OCI-LY7 (cell line): ENCODE measurements around the gene SDHA. TPM values are rescaled to one million over a fixed set of nuclear protein-coding genes. Genes with fewer than 3 reads are reported as not detected.

Experiments
- BruUV-seq: library from RNA; stranded (reverse); fragments of 400-500 nt; replicated peaks from 2 replicates; lab custom pipeline; 2021; lab: Mats Ljungman, UMichigan
- CTCF ChIA-PET: fragments of 300-600 bp; sonication (Branson Sonifier 250); formaldehyde crosslinking; loops from one replicate; lab custom pipeline; 2022; ENCODE audit warnings: antibody characterized with exemption; ENCODE audit not compliant: unreplicated experiment; lab: Charles Lee
- POLR2A ChIA-PET: fragments of 300-600 bp; sonication (Branson Sonifier 250); formaldehyde crosslinking; loops from one replicate; lab custom pipeline; 2022; ENCODE audit warnings: antibody characterized with exemption; lab: Charles Lee
- DNase-seq: peaks from one replicate; pipeline ENCODE4 v3.0.0-alpha.2; 2015; ENCODE audit warnings: low spot score
- H2AFZ ChIP-seq: fragments of 200-600 bp; sonication (generic), shearing (Covaris generic); 2 replicates; pipeline ENCODE4 v1.6.1; 2014; ENCODE audit warnings: mild to moderate bottlenecking, antibody characterized with exemption, low read length, moderate library complexity
- H3K27ac ChIP-seq: fragments of 200-600 bp; sonication (generic); 2 replicates; pipeline ENCODE4 v1.5.1; 2014; ENCODE audit warnings: mixed run types, low read depth, mild to moderate bottlenecking, moderate library complexity, low read length, inconsistent platforms; ENCODE audit not compliant: poor library complexity, severe bottlenecking
- H3K36me3 ChIP-seq: fragments of 200-600 bp; sonication (generic); 2 replicates; pipeline ENCODE4 v1.6.1; 2014; ENCODE audit warnings: mild to moderate bottlenecking, antibody characterized with exemption, low read length, moderate library complexity, mixed read lengths; ENCODE audit not compliant: insufficient read depth
- H3K4me1 ChIP-seq: fragments of 200-600 bp; sonication (generic); 2 replicates; pipeline ENCODE4 v1.5.1; 2014; ENCODE audit warnings: mild to moderate bottlenecking, low read length; ENCODE audit not compliant: insufficient read depth, poor library complexity, severe bottlenecking
- H3K4me2 ChIP-seq: fragments of 200-600 bp; sonication (generic); 2 replicates; pipeline ENCODE4 v1.6.1; 2014; ENCODE audit warnings: mild to moderate bottlenecking, low read length
- H3K4me3 ChIP-seq: fragments of 200-600 bp; sonication (generic); 2 replicates; pipeline ENCODE4 v1.5.1; 2014; ENCODE audit warnings: mild to moderate bottlenecking, low read depth, low read length; ENCODE audit not compliant: poor library complexity, severe bottlenecking
- H3K79me2 ChIP-seq: fragments of 200-600 bp; sonication (generic); 2 replicates; pipeline ENCODE4 v1.6.1; 2016; ENCODE audit warnings: low read depth, mild to moderate bottlenecking, low read length, moderate library complexity, mixed read lengths; ENCODE audit not compliant: insufficient read depth
- H3K9me2 ChIP-seq: fragments of 200-600 bp; sonication (generic); 2 replicates; pipeline ENCODE4 v1.6.1; 2016; ENCODE audit warnings: mild to moderate bottlenecking, low read length, mixed read lengths; ENCODE audit not compliant: insufficient read depth
- H3K9me3 ChIP-seq: fragments of 200-600 bp; sonication (generic); 2 replicates; pipeline ENCODE4 v1.6.1; 2014; ENCODE audit warnings: mild to moderate bottlenecking, mixed run types, low read length, mixed read lengths
- H4K20me1 ChIP-seq: fragments of 200-600 bp; sonication (generic); 2 replicates; pipeline ENCODE4 v1.6.1; 2014; ENCODE audit warnings: mild to moderate bottlenecking, antibody characterized with exemption, low read length, moderate library complexity, mixed read lengths; ENCODE audit not compliant: insufficient read depth
- CTCF ChIP-seq: fragments of 200-600 bp; sonication (generic); conservative IDR thresholded peaks from 2 replicates; pipeline ENCODE4 v1.5.1; 2014; ENCODE audit warnings: mild to moderate bottlenecking, antibody characterized with exemption, low read length, moderate library complexity, mixed read lengths
- EZH2phosphoT487 ChIP-seq: fragments of 200-600 bp; sonication (generic); IDR thresholded peaks from 2 replicates; pipeline ENCODE4 v1.6.1; 2018; ENCODE audit warnings: low read depth, borderline replicate concordance, mild to moderate bottlenecking, mixed run types, antibody characterized with exemption, low read length, moderate library complexity, mixed read lengths
- intact Hi-C: fragments of 100-400 bp; cut with micrococcal nuclease; formaldehyde crosslinking; loops from one replicate; pipeline ENCODE4 v1.10.0; 2022; ENCODE audit not compliant: unreplicated experiment
- total RNA-seq, 2 experiments: library from RNA; depleted of rRNA in 1 of 2; stranded (reverse); fragments of >200 nt in 1 of 2; shearing (Covaris generic) in 1 of 2; gene quantifications; 2 replicates each; pipeline ENCODE4 v1.2.3, GENCODE V29; 2014 to 2022

Gene SDHA
- total RNA-seq, 2 experiments from 2014 or later, result 147 to 167 TPM

GRCh38 chr5:189486-189885, 28.6 kb upstream of the SDHA start:
- Histone ChIP-seq H3K4me1 (peaks cover 62% of the 10 kb centered on the region), H3K4me3 (peak overlapping the region; percentile 43), H4K20me1 (no peaks in the 10 kb centered on the region), H3K9me3 (no peaks in the 10 kb centered on the region), H3K4me2 (peak overlapping the region; percentile 73), H2AFZ (no peak overlapping the region), H3K27ac (peak overlapping the region; percentile 85), H3K36me3 (no peaks in the 10 kb centered on the region), H3K79me2 (no peaks in the 10 kb centered on the region; the same call in 1 of the 2 replicates), H3K9me2 (no peaks in the 10 kb centered on the region)
- DNase-seq, result no peak
- no TSS peak for BruUV-seq
- intact Hi-C loops, result no loop called here
- CTCF ChIA-PET, result no interaction called here
- no peak for TF ChIP-seq CTCF
- no peak for TF ChIP-seq EZH2phosphoT487
- POLR2A ChIA-PET, result interaction anchor here (0.6 to 3.4 kb wide), 2 partner anchors 12 to 262 kb away, joined by 3 to 28 read pairs; no protein-coding TSS in a partner anchor

GRCh38 chr5:189976-190365, 28.1 kb upstream of the SDHA start:
- Histone ChIP-seq H3K4me3 (peak overlapping the region; percentile 46), H3K9me2 (no peaks in the 10 kb centered on the region), H3K36me3 (no peaks in the 10 kb centered on the region), H3K9me3 (no peaks in the 10 kb centered on the region), H3K4me1 (peaks cover 66% of the 10 kb centered on the region), H3K4me2 (peak overlapping the region; percentile 73), H4K20me1 (no peaks in the 10 kb centered on the region), H2AFZ (peak overlapping the region; percentile 61; the same call in 1 of the 2 replicates), H3K27ac (peak overlapping the region; percentile 85), H3K79me2 (no peaks in the 10 kb centered on the region; the same call in 1 of the 2 replicates)
- POLR2A ChIA-PET, result interaction anchor here (0.6 to 3.4 kb wide), 3 partner anchors 11 to 261 kb away, joined by 3 to 28 read pairs (median 3); no protein-coding TSS in a partner anchor
- TF ChIP-seq EZH2phosphoT487, result no peak
- no peak for TF ChIP-seq CTCF
- intact Hi-C loops, result no loop called here
- no peak for DNase-seq
- CTCF ChIA-PET, result no interaction called here
- no TSS peak for BruUV-seq

GRCh38 chr5:190366-191035, 27.6 kb upstream of the SDHA start:
- H3K4me2 ChIP-seq, result peak overlapping the region; percentile 73
- H3K4me1 ChIP-seq, result peaks cover 72% of the 10 kb centered on the region
- peak; percentile 27 for DNase-seq
- H4K20me1 ChIP-seq, result no peaks in the 10 kb centered on the region
- POLR2A ChIA-PET, result interaction anchor here (0.6 to 3.4 kb wide), 5 partner anchors 11 to 261 kb away, joined by 3 to 28 read pairs (median 3); partner anchors contain the start of genes CCDC127 and SDHA
- CTCF ChIA-PET, result interaction anchor here (0.8 to 1.5 kb wide), 3 partner anchors 10 to 28 kb away, joined by 3 to 8 read pairs (median 5); no protein-coding TSS in a partner anchor
- H3K9me2 ChIP-seq, result no peaks in the 10 kb centered on the region
- H2AFZ ChIP-seq, result peak overlapping the region; percentile 61; the same call in 1 of the 2 replicates
- H3K27ac ChIP-seq, result peak overlapping the region; percentile 85
- H3K36me3 ChIP-seq, result no peaks in the 10 kb centered on the region
- peak overlapping the region; percentile 46 for H3K4me3 ChIP-seq
- TF ChIP-seq EZH2phosphoT487, result no peak
- no peak for TF ChIP-seq CTCF
- intact Hi-C loops, result loop anchor here (1.0 kb wide), 1 partner anchor 11 kb away; no protein-coding TSS in a partner anchor
- no TSS peak for BruUV-seq
- no peaks in the 10 kb centered on the region; the same call in 1 of the 2 replicates for H3K79me2 ChIP-seq
- no peaks in the 10 kb centered on the region for H3K9me3 ChIP-seq
